GM18873 (cell line): ENCODE data around the gene RIMS1.

Experiments
- ATAC-seq: cut with Tn5 transposase; IDR thresholded peaks from one replicate; pipeline ENCODE4 v1.9.1; 2021; ENCODE audit warnings: mild to moderate bottlenecking, moderate library complexity, moderate number of reproducible peaks; ENCODE audit not compliant: unreplicated experiment, low FRiP score

RIMS1 gene

GRCh38 chr6:72080260-72080941 lies 194.1 kb downstream of the RIMS1 start:
- ATAC-seq: no peak

- no peak for ATAC-seq
These were observed 195.5 kb downstream of the RIMS1 start for GRCh38 chr6:72081871-72082270.

DNA sequence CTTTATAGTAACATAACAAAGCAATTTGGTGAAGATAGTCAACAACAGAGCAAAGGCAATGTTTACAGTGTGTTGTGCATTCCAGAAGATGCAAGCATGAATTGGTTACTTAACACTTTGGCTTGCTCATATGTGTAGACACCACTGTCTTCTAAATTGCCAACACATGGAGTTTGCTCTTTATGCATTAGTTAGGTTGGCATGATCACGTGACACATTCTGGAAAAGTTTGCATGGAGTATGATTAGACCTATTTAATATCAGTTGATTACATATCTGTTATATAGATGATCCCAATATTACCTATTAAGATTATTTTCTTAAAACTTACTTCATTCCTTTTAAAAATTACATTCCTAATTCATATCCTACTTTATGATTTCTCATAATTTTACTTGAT lies 197.6 kb downstream of the RIMS1 start:
- no peak for ATAC-seq

DNA sequence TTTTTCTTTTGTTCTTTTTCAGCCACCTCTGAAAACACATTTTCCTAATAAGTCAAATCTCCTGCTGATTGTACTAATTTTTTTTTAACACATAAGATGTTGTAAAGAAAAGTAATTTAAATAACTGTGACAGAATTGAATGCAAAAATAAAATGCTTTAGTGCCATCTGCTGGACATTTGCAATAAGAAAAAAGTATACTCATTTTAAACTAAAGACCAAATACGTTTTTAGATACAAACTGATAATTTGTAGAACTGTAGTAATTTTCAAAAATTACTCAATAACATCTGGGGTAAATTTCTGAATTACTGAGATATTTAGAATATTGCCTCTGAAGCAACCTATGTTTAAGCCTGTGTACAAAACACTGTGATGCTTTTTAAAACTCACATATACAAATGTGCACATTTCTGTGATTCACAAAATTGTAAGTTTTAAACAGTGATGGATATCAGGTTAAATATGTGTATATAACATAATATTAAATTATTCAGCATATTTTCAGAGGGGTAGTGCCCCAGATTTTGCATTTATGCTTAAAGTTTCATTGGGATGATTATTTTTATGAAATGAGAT lies 198.7 kb downstream of the RIMS1 start:
- no peak for ATAC-seq

GRCh38 chr6:72094506-72094905 lies 208.2 kb downstream of the RIMS1 start:
- ATAC-seq: no peak

DNA sequence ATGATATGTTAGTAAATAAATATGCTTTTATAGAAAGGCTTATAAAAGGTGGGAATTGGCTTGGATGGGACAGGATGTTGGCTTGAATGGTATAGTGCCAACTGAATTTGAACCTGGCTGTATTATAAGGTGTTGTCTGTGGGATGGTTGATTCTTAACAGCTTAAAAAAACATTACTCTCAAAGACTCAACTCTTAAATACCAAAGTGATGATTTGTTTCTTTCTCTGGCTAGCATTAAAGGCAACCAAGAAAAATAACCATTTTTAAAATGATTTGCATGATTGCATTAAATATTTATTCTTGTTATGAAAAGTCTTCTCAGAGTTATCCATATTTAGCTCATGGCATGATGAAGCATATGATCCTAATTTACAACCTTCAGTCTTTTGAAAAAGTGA lies 216.2 kb downstream of the RIMS1 start:
- no peak for ATAC-seq

DNA sequence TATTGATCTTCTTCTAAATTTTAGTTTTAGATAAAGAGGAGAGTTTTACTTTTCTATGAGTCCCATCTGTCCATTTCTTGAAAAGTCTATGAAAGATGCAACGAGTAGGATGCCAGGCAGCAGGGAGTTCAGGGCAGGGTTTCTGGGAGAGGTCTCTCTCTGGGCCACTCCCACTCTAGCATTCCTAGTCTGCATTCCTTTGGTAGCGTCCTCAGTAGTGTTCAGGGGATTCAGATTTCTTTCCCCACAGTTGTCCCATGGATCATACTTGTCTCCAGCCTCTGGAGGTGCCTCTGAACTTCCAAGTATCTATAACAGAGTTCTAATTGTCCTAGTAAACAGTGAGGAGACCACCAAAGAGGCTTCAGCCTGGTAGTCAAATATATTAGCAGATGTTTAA lies 225.3 kb downstream of the RIMS1 start:
- ATAC-seq: no peak

- no peak for ATAC-seq
These were observed 244.0 kb downstream of the RIMS1 start for GRCh38 chr6:72130327-72130726.

DNA sequence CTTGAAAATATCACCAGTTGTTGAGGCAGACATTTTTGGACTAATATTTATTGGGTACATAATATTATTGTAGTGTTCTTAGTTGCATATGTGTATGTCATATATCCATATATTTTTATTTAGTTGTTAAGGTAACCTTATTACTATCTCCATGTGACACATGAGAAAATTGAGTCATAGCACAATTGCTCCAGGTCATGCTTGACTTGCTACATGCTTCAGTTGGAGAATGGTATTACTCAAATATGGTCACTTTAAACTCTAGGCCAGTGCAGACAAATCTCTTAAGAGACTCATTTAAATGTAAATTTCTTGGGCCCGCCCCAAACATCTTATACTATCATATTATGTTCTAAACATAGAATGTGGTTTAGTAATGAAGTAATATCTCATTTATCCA lies 246.1 kb downstream of the RIMS1 start:
- no peak for ATAC-seq

GRCh38 chr6:72132851-72133250 lies 246.5 kb downstream of the RIMS1 start:
- ATAC-seq: no peak

- ATAC-seq: no peak
These were observed 247.0 kb downstream of the RIMS1 start for GRCh38 chr6:72133324-72133723.

DNA sequence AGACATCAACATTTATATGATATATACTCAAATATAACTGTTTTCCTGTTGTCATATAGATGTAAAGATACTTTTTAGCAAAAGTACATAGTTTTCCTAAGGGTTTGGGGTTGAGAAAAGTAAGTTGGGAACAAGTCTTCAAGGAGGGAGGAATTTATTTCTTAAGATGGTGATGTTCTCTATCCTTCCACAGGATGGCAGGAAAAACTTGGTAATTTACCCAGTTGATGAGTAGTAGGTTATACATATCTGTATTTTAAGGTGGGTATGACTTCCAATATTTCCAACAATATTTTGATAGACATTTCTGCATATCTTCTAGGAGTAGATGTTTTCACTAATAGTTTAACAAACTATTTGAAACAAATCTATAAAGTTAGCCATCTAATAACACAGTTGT lies 254.4 kb downstream of the RIMS1 start:
- ATAC-seq: no peak

DNA sequence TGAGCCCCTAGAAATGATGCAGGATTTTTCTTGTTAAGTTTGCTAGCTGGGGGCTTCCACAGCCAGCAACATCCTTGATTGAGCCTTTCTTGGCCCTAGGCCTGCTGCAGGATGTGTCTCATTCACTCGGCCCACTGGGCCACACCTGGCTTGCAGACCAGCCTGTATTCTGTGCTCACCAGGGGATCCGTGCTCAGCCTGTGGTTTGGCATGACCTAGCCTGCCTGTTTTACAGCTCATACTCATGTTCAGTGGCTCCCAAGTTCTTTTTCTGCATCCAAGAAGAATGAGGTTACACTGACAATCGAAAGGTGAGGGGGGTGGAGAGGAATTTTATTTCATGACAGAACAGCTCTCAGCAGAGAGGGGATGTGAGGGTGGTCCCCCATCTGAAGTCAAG lies 263.4 kb downstream of the RIMS1 start:
- no peak for ATAC-seq

GRCh38 chr6:72151742-72152141 lies 265.4 kb downstream of the RIMS1 start:
- ATAC-seq: no peak

GRCh38 chr6:72175916-72176315 lies 289.6 kb downstream of the RIMS1 start:
- no peak for ATAC-seq

GRCh38 chr6:72182337-72183246 lies 296.2 kb downstream of the RIMS1 start:
- peak; percentile 61 for ATAC-seq

- ATAC-seq: no peak
These were observed 317.6 kb downstream of the RIMS1 start for GRCh38 chr6:72203983-72204382.

DNA sequence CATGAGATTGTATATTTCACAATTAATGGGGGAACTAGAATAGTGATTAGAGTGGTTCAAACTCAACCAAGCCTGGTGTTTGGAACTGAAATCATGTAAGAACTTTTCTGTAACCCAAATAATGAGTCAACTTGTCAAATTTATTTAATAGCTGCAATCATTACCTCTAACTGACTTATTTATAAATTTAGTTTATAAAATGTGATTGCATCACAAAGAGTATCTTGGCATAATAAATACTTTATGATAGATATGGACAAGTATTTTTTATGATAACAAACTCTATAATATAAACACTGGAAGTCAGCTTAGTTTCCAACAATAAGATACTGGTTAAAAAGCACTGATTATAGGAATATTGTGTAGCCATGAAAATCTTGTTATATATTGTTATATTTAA lies 319.1 kb downstream of the RIMS1 start:
- no peak for ATAC-seq

DNA sequence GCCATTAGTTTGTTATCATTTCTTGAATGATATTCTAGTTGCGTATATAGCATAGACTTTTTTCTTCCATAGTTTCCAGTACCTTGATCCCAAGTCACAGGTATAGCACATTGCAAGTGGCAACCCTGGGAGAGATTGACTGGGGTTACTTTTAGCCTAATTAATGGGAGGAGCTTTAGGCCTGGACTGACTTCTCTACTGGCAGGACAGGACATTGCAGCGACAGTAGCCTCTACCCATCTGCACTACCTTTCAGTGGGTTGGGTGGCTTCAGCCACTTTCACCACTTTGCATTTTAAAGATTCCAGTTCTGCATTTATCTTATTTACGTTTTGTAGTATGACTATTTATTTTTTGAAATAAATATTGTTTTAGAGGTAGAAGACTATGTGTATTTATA lies 320.3 kb downstream of the RIMS1 start:
- ATAC-seq: no peak

DNA sequence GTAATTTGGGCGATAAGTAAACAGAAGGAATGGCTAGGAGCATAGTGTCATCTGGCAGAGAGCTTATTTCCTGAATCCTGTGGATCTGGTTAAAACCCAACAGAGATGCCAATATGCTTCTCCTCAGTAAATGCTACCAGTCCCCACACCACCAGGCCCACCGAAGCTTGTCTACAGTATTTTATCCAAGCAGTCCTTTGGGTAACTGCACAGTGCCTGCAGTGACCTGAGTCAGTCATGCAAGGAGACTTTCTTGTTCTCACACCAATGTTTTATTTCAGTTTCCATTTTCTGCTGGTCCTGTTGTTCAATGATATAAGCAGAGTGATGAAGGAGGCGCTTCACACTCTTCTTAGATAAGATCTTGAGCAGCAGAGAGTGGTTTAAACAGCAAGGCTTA lies 326.3 kb downstream of the RIMS1 start:
- no peak for ATAC-seq

DNA sequence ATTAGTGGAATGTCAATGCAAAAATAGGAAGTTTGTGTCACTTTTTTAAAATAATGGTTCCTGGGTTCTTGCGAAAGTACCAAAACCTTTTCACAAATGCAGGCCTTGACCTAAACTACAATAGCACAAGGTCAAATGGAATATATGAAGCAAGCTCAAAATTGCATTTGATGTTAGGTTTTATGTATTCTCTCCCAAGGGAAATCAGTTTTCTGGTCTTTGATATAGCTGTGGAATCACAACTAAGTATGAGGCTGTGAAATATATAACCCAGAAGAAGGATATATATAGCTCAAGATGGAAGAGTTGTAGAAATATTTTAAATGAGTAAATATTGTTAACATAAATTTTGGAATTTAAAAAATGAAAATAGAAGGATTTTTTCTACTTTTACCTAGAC lies 327.3 kb downstream of the RIMS1 start:
- no peak for ATAC-seq
